Panc1 (cell line): ENCODE measurements around the gene DLX3. TPM values are rescaled to one million over a fixed set of nuclear protein-coding genes. Genes with fewer than 3 reads are reported as not detected.

Source experiments
- ATAC-seq: fragments of 200-7000 bp; cut with Tn5 transposase; 2 replicates; pipeline ENCODE4 v1.9.1; 2020; ENCODE audit warnings: mild to moderate bottlenecking, moderate library complexity
- BruUV-seq: library from RNA; stranded (reverse); fragments of 400-500 nt; replicated peaks from 2 replicates; lab custom pipeline; 2021; lab: Mats Ljungman, UMichigan
- CTCF ChIA-PET: fragments of 300-600 bp; sonication (Branson Sonifier 250); formaldehyde crosslinking; loops from one replicate; lab custom pipeline; 2022; ENCODE audit warnings: antibody characterized with exemption; lab: Charles Lee
- POLR2A ChIA-PET: fragments of 300-600 bp; sonication (Branson Sonifier 250); formaldehyde crosslinking; loops from one replicate; lab custom pipeline; 2022; ENCODE audit warnings: antibody characterized with exemption; lab: Charles Lee
- DNase-seq: peaks from one replicate; pipeline ENCODE4 v3.0.0-alpha.2; 2010; ENCODE audit warnings: low read depth, low spot score
- H3K27ac ChIP-seq: 2 replicates; pipeline ENCODE4 v1.5.1; 2011; ENCODE audit warnings: mild to moderate bottlenecking, low read length, inconsistent platforms
- H3K27me3 ChIP-seq: fragments of 200-500 bp; sonication (Bioruptor generic); 2 replicates; pipeline ENCODE4 v1.6.0; 2014; ENCODE audit warnings: low read length, inconsistent platforms; ENCODE audit not compliant: control insufficient read depth, insufficient read depth
- H3K36me3 ChIP-seq: fragments of 200-500 bp; sonication (Bioruptor generic); 2 replicates; pipeline ENCODE4 v1.5.1; 2014; ENCODE audit warnings: inconsistent platforms, mild to moderate bottlenecking, low read length, moderate library complexity; ENCODE audit not compliant: control insufficient read depth, insufficient read depth
- H3K4me1 ChIP-seq: 2 replicates; pipeline ENCODE4 v1.5.1; 2011; ENCODE audit warnings: inconsistent platforms, mild to moderate bottlenecking, low read length, moderate library complexity; ENCODE audit not compliant: control insufficient read depth, insufficient read depth
- H3K4me3 ChIP-seq, 2 experiments: 2 replicates each; pipeline ENCODE4 v1.5.1; 2011 to 2012; ENCODE audit warnings: low read depth in 2 of 2, low read length in 2 of 2, mild to moderate bottlenecking in 2 of 2, inconsistent platforms in 1 of 2, moderate library complexity in 1 of 2
- H3K9me3 ChIP-seq: fragments of 200-500 bp; sonication (Bioruptor generic); 2 replicates; pipeline ENCODE4 v1.5.1; 2014; ENCODE audit warnings: low read depth, mild to moderate bottlenecking, inconsistent platforms, low read length, moderate library complexity; ENCODE audit not compliant: control insufficient read depth, insufficient read depth
- CTCF ChIP-seq: fragments of 450-650 bp; IDR thresholded peaks from 2 replicates; pipeline ENCODE4 v1.5.1; 2017; ENCODE audit warnings: mild to moderate bottlenecking
- POLR2AphosphoS5 ChIP-seq: IDR thresholded peaks from 2 replicates; pipeline ENCODE4 v1.6.1; 2012; ENCODE audit warnings: mild to moderate bottlenecking, low read depth, low read length, moderate library complexity
- REST ChIP-seq, 2 experiments: IDR thresholded peaks; 2 replicates each; pipeline ENCODE4 v1.6.1; 2011 to 2012; ENCODE audit warnings: low read depth in 2 of 2, control low read depth in 1 of 2, low read length in 1 of 2, mild to moderate bottlenecking in 1 of 2, moderate library complexity in 1 of 2; ENCODE audit not compliant: insufficient read depth in 1 of 2
- SIN3A ChIP-seq: IDR thresholded peaks from 2 replicates; pipeline ENCODE4 v1.6.1; 2012; ENCODE audit warnings: low read depth, mild to moderate bottlenecking, low read length, moderate library complexity, borderline replicate concordance; ENCODE audit not compliant: insufficient read depth
- TCF7L2 ChIP-seq: IDR thresholded peaks from 2 replicates; pipeline ENCODE4 v1.6.1; 2011; ENCODE audit warnings: mild to moderate bottlenecking, low read depth, low read length, inconsistent platforms
- in situ Hi-C: cut with HindIII; loops from 2 replicates; pipeline ENCODE4 v1.10.0; 2016; ENCODE audit warnings: low sequenced_read_pairs, low pct_unique_long_range_greater_than_20kb
- intact Hi-C: fragments of 100-400 bp; cut with micrococcal nuclease; formaldehyde crosslinking; loops from one replicate; pipeline ENCODE4 v1.10.0; 2022; ENCODE audit not compliant: unreplicated experiment
- total RNA-seq: library from RNA; stranded (reverse); gene quantifications from one replicate; pipeline ENCODE4 v1.2.1, GENCODE V29; 2021; ENCODE audit not compliant: unreplicated experiment

Gene DLX3
- total RNA-seq, 1 experiment from 2014 or later: 2.9 TPM

GRCh38 chr17:50022463-50023130 is 27.6 kb upstream of the DLX3 start:
- no peak overlapping the region for H3K27ac ChIP-seq
- in situ Hi-C loops: no loop called here
- DNase-seq: no peak
- H3K4me1 ChIP-seq: peaks cover 17% of the 10 kb centered on the region
- no peak for TF ChIP-seq REST (IDR thresholded peaks at IDR 0.05; ENCODE audit: insufficient read depth in 1 of 2, low read depth in 2 of 2, low read length in 1 of 2)
- no peak for TF ChIP-seq CTCF
- TF ChIP-seq SIN3A: no peak
- TF ChIP-seq POLR2AphosphoS5: no peak
- no peak for TF ChIP-seq TCF7L2
- ChIA-PET CTCF (interaction anchor here (0.5 kb wide), 1 partner anchor 40 kb away, joined by 3 read pairs; no protein-coding TSS in a partner anchor), POLR2A (no interaction called here)
- H3K27me3 ChIP-seq: no peaks in the 10 kb centered on the region
- BruUV-seq: no TSS peak
- H3K9me3 ChIP-seq: peaks cover 3% of the 10 kb centered on the region; the same call in 1 of the 2 replicates
- ATAC-seq: no peak
- no peak overlapping the region for H3K4me3 ChIP-seq
- no peaks in the 10 kb centered on the region for H3K36me3 ChIP-seq
- intact Hi-C loops: no loop called here

- POLR2A ChIA-PET: no interaction called here
These were observed 26.8 kb upstream of the DLX3 start for GRCh38 chr17:50021681-50022370.

More at GRCh38 chr17:50021681-50022370, 26.8 kb upstream of the DLX3 start:
- intact Hi-C loops (no loop called here), in situ Hi-C loops (no loop called here)
- CTCF ChIA-PET: interaction anchor here (0.5 kb wide), 1 partner anchor 41 kb away, joined by 3 read pairs; no protein-coding TSS in a partner anchor
- no peak overlapping the region for H3K4me3 ChIP-seq
- no TSS peak for BruUV-seq
- ATAC-seq (no peak), DNase-seq (no peak)
- H3K27ac ChIP-seq: no peak overlapping the region
- peaks cover 3% of the 10 kb centered on the region; the same call in 1 of the 2 replicates for H3K9me3 ChIP-seq
- TF ChIP-seq TCF7L2 (no peak), CTCF (no peak), SIN3A (no peak), REST (IDR thresholded peaks at IDR 0.05; ENCODE audit: insufficient read depth in 1 of 2, low read depth in 2 of 2, low read length in 1 of 2) (no peak), POLR2AphosphoS5 (no peak)
- no peaks in the 10 kb centered on the region for H3K27me3 ChIP-seq
- peaks cover 9% of the 10 kb centered on the region for H3K4me1 ChIP-seq
- no peaks in the 10 kb centered on the region for H3K36me3 ChIP-seq
